Thoracic aorta (tissue), 2 donors: ENCODE measurements around the gene AKAP6. TPM values are rescaled to one million over a fixed set of nuclear protein-coding genes. Genes with fewer than 3 reads are reported as not detected.

Experiments used
- ATAC-seq: fragments of 150-250 bp; one replicate; pipeline ENCODE4 v1.8.0; 2017; ENCODE audit warnings: low read depth; ENCODE audit not compliant: insufficient number of reproducible peaks, low FRiP score
- DNase-seq: peaks from one replicate; pipeline ENCODE4 v3.0.0-alpha.2; 2020; ENCODE audit warnings: low spot score
- H3K27ac ChIP-seq, 2 donors: fragments of 200-600 bp; sonication (generic); 1 replicate in 1 of 2; 2 replicates in 1 of 2; pipeline ENCODE4 v1.5.1; 2016; ENCODE audit warnings: mild to moderate bottlenecking in 2 of 2, moderate library complexity in 2 of 2
- H3K27me3 ChIP-seq: fragments of 200-600 bp; sonication (generic); replicated peaks from 2 replicates; pipeline ENCODE4 v1.6.0; 2016; ENCODE audit warnings: mild to moderate bottlenecking; ENCODE audit not compliant: insufficient read depth
- H3K36me3 ChIP-seq: fragments of 200-600 bp; sonication (generic); one replicate; pipeline ENCODE4 v1.5.1; 2016
- H3K4me1 ChIP-seq, 2 donors: fragments of 200-600 bp; sonication (generic); 1 replicate in 1 of 2; 2 replicates in 1 of 2; pipeline versions ENCODE4 v1.5.1 to v1.6.0; 2016; ENCODE audit warnings: low read depth in 2 of 2, mild to moderate bottlenecking in 1 of 2; ENCODE audit not compliant: control insufficient read depth in 1 of 2
- H3K4me3 ChIP-seq: fragments of 200-600 bp; sonication (generic); 2 replicates; pipeline ENCODE4 v1.5.1; 2016; ENCODE audit warnings: mild to moderate bottlenecking
- H3K9me3 ChIP-seq: fragments of 200-600 bp; sonication (generic); 2 replicates; pipeline ENCODE4 v1.5.1; 2016
- CTCF ChIP-seq: fragments of 200-600 bp; sonication (generic); IDR thresholded peaks from one replicate; pipeline ENCODE4 v1.5.1; 2019; ENCODE audit warnings: antibody characterized with exemption
- total RNA-seq, 2 donors: library from RNA; depleted of rRNA; stranded (reverse); fragments of >200 nt; gene quantifications; one replicate each; pipeline versions ENCODE4 v1.1.0 to v1.2.3, GENCODE V29; 2016

Gene AKAP6
- total RNA-seq, 2 donors from 2014 or later, result 78.9 to 104 TPM

- DNase-seq, result no peak
- Histone ChIP-seq H3K27me3 (no peaks in the 10 kb centered on the region), H3K9me3 (no peaks in the 10 kb centered on the region), H3K4me3 (no peak overlapping the region), H3K4me1 (peaks cover 3 to 51% of the 10 kb centered on the region in 2 donors), H3K36me3 (no peaks in the 10 kb centered on the region), H3K27ac (no peak overlapping the region)
- TF ChIP-seq CTCF, result no peak
- ATAC-seq, result no peak
Measured at GRCh38 chr14:32667287-32667686, 338.2 kb downstream of the AKAP6 start.

GRCh38 chr14:32667791-32668190 is 338.7 kb downstream of the AKAP6 start:
- no peaks in the 10 kb centered on the region for H3K36me3 ChIP-seq
- H3K9me3 ChIP-seq, result no peaks in the 10 kb centered on the region
- TF ChIP-seq CTCF, result no peak
- H3K4me1 ChIP-seq, result peaks cover 3 to 46% of the 10 kb centered on the region in 2 donors
- DNase-seq (no peak), ATAC-seq (no peak)
- no peak overlapping the region for H3K4me3 ChIP-seq
- H3K27ac ChIP-seq, result no peak overlapping the region
- no peaks in the 10 kb centered on the region for H3K27me3 ChIP-seq

- Histone ChIP-seq H3K27me3 (no peaks in the 10 kb centered on the region), H3K9me3 (no peaks in the 10 kb centered on the region), H3K36me3 (no peaks in the 10 kb centered on the region), H3K27ac (peak overlapping the region in 1 of 2 donors; percentile 4), H3K4me3 (no peak overlapping the region), H3K4me1 (peaks cover 3 to 35% of the 10 kb centered on the region in 2 donors)
- no peak for ATAC-seq
- no peak for TF ChIP-seq CTCF
- DNase-seq, result no peak
Measured at GRCh38 chr14:32669391-32669790, 340.3 kb downstream of the AKAP6 start.

- no peak for DNase-seq
Measured at GRCh38 chr14:32675433-32675832, 346.3 kb downstream of the AKAP6 start.

GRCh38 chr14:32677129-32677780 is 348.2 kb downstream of the AKAP6 start:
- Histone ChIP-seq H3K4me1 (peaks cover 0 to 21% of the 10 kb centered on the region in 2 donors), H3K9me3 (no peaks in the 10 kb centered on the region), H3K27me3 (no peaks in the 10 kb centered on the region), H3K4me3 (no peak overlapping the region), H3K27ac (no peak overlapping the region), H3K36me3 (no peaks in the 10 kb centered on the region)
- TF ChIP-seq CTCF, result no peak
- no peak for DNase-seq
- no peak for ATAC-seq

More at GRCh38 chr14:32675433-32675832, 346.3 kb downstream of the AKAP6 start:
- Histone ChIP-seq H3K36me3 (no peaks in the 10 kb centered on the region), H3K4me1 (peaks cover 0 to 21% of the 10 kb centered on the region in 2 donors), H3K27ac (peak overlapping the region; percentile 7 to 23), H3K27me3 (no peaks in the 10 kb centered on the region), H3K9me3 (no peaks in the 10 kb centered on the region), H3K4me3 (no peak overlapping the region)
- no peak for ATAC-seq
- no peak for TF ChIP-seq CTCF
